HepG2 (cell line): ENCODE results near the gene MLLT1. TPM values are rescaled to one million over a fixed set of nuclear protein-coding genes. Genes with fewer than 3 reads are reported as not detected.
A peak's percentile ranks its signal among the peaks of the same experiment; 100 is the strongest.

ENCODE experiments used
- ATAC-seq: fragments of 200-7000 bp; cut with Tn5 transposase; 3 replicates; pipeline ENCODE4 v1.9.1; 2020; ENCODE audit warnings: mild to moderate bottlenecking, moderate library complexity
- BruUV-seq: library from RNA; stranded (reverse); fragments of 400-500 nt; replicated peaks from 2 replicates; lab custom pipeline; 2021; lab: Mats Ljungman, UMichigan
- CTCF ChIA-PET: fragments of 300-600 bp; formaldehyde crosslinking; extraction: SDS; loops from one replicate; lab custom pipeline; 2021; ENCODE audit warnings: low total read pairs, inconsistent platforms, low intra/inter-chr PET ratio; lab: Yijun Ruan, JAX
- POLR2A ChIA-PET: fragments of 350-600 bp; sonication (Branson Sonifier 250); formaldehyde crosslinking; loops from one replicate; lab custom pipeline; 2020; ENCODE audit warnings: antibody characterized with exemption, inconsistent platforms; lab: Yijun Ruan, JAX
- DNase-seq: peaks from one replicate; pipeline ENCODE4 v3.0.0-alpha.2; 2015; ENCODE audit warnings: low spot score
- FAIRE-seq: peaks from 3 replicates; lab custom pipeline; 2011; peaks lifted over from hg19 to GRCh38; lab: Jason Lieb, UNC
- H2AFZ ChIP-seq: one replicate; pipeline ENCODE4 v1.6.1; 2011; ENCODE audit warnings: low read length, inconsistent platforms
- H3K27ac ChIP-seq: fragments of 300-600 bp; 3 replicates; pipeline ENCODE4 v1.8.0; 2011; ENCODE audit warnings: mixed run types, mild to moderate bottlenecking, mixed read lengths, low read length, inconsistent platforms; ENCODE audit not compliant: insufficient read depth; ENCODE audit errors: extremely low read length
- H3K27me3 ChIP-seq, 2 experiments: fragments of 200-600 bp in 1 of 2; 2 replicates in 1 of 2; 3 replicates in 1 of 2; pipeline versions ENCODE4 v1.6.0 to v1.8.0; 2011; ENCODE audit warnings: low read length in 2 of 2, mild to moderate bottlenecking in 2 of 2, moderate library complexity in 2 of 2, inconsistent platforms in 1 of 2; ENCODE audit not compliant: insufficient read depth in 2 of 2, control insufficient read depth in 1 of 2
- H3K36me3 ChIP-seq, 2 experiments: fragments of 200-600 bp in 1 of 2; replicated peaks in 1 of 2; 2 replicates in 1 of 2; 3 replicates in 1 of 2; pipeline versions ENCODE4 v1.5.1 to v1.8.0; 2011; ENCODE audit warnings: low read length in 2 of 2, inconsistent platforms in 1 of 2; ENCODE audit not compliant: insufficient read depth in 2 of 2, control insufficient read depth in 1 of 2
- H3K4me1 ChIP-seq: 2 replicates; pipeline ENCODE4 v1.5.1; 2012; ENCODE audit warnings: low read length, inconsistent platforms; ENCODE audit not compliant: insufficient read depth
- H3K4me2 ChIP-seq: 2 replicates; pipeline ENCODE4 v1.6.0; 2011; ENCODE audit warnings: low read depth, low read length, inconsistent platforms
- H3K4me3 ChIP-seq, 3 experiments: fragments of 200-600 bp in 1 of 3; sonication (generic), shearing (Covaris generic) in 1 of 3; replicated peaks in 1 of 3; 2 replicates each; pipeline ENCODE4 v1.5.1; 2011 to 2016; ENCODE audit warnings: low read length in 3 of 3, inconsistent platforms in 2 of 3, low read depth in 2 of 3, mild to moderate bottlenecking in 2 of 3, control low read depth in 1 of 3, mixed read lengths in 1 of 3; ENCODE audit not compliant: insufficient read depth in 1 of 3
- H3K79me2 ChIP-seq: one replicate; pipeline ENCODE4 v1.6.1; 2011; ENCODE audit warnings: low read length, inconsistent platforms; ENCODE audit not compliant: insufficient read depth
- H3K9ac ChIP-seq: 2 replicates; pipeline ENCODE4 v1.6.0; 2011; ENCODE audit warnings: mild to moderate bottlenecking, low read depth, low read length, inconsistent platforms; ENCODE audit not compliant: insufficient read depth
- H3K9me3 ChIP-seq: 2 replicates; pipeline ENCODE4 v1.5.1; 2012; ENCODE audit warnings: mild to moderate bottlenecking, low read length
- H4K20me1 ChIP-seq: 2 replicates; pipeline ENCODE4 v1.6.0; 2011; ENCODE audit warnings: inconsistent platforms, mild to moderate bottlenecking, low read length, moderate library complexity; ENCODE audit not compliant: insufficient read depth
- EHMT2 ChIP-seq: fragments of 200-600 bp; sonication (generic); IDR thresholded peaks from 2 replicates; pipeline ENCODE4 v1.7.0; 2017; ENCODE audit warnings: antibody characterized with exemption, low read depth, low read length, borderline replicate concordance
- GABPA ChIP-seq, 2 experiments: IDR thresholded peaks; 2 replicates each; pipeline ENCODE4 v1.6.1; 2011 to 2016; ENCODE audit warnings: low read depth in 2 of 2, low read length in 1 of 2, missing biosample characterization in 1 of 2, missing genetic modification characterization in 1 of 2
- LBX2 ChIP-seq: sonication (generic); formaldehyde crosslinking; IDR thresholded peaks from 2 replicates; pipeline ENCODE4 v1.5.0; 2020; ENCODE audit warnings: missing genetic modification reagents, mild to moderate bottlenecking, borderline replicate concordance
- PCBP2 ChIP-seq: fragments of 200-400 bp; formaldehyde crosslinking; optimal IDR thresholded peaks from 2 replicates; pipeline ENCODE3; 2018; ENCODE audit warnings: low read length, low read depth; ENCODE audit not compliant: poor library complexity, severe bottlenecking
- SRF ChIP-seq: IDR thresholded peaks from 2 replicates; pipeline ENCODE4 v1.6.1; 2011; ENCODE audit warnings: mild to moderate bottlenecking, low read depth, low read length, moderate library complexity
- TFE3 ChIP-seq: IDR thresholded peaks from 2 replicates; pipeline ENCODE4 v1.6.1; 2016
- TP53 ChIP-seq: sonication (generic); formaldehyde crosslinking; conservative IDR thresholded peaks from 2 replicates; pipeline ENCODE4 v1.4.0; 2020; ENCODE audit warnings: missing genetic modification reagents
- ZBTB14 ChIP-seq: sonication (generic); formaldehyde crosslinking; IDR thresholded peaks from 2 replicates; pipeline ENCODE4 v1.4.0; 2020; ENCODE audit warnings: missing genetic modification reagents
- ZEB1 ChIP-seq: IDR thresholded peaks from 2 replicates; pipeline ENCODE4 v1.6.1; 2012; ENCODE audit warnings: mild to moderate bottlenecking, low read depth, inconsistent platforms; ENCODE audit not compliant: insufficient replicate concordance
- ZNF329 ChIP-seq: sonication (generic); formaldehyde crosslinking; IDR thresholded peaks from 2 replicates; pipeline ENCODE4 v1.9.0; 2021; ENCODE audit warnings: low read depth, mild to moderate bottlenecking, missing genetic modification reagents
- WGBS: methylation state at CpG from one replicate; pipeline ENCODE4 v1.1.6; 2017; ENCODE audit warnings: low lambda C conversion rate; 5-methylcytosine and 5-hydroxymethylcytosine counted together
- in situ Hi-C: cut with HindIII; loops from 2 replicates; pipeline ENCODE4 v1.10.0; 2017; ENCODE audit warnings: low pct_unique_long_range_greater_than_20kb; ENCODE audit not compliant: extremely low pct_ligation_motif_present
- intact Hi-C: fragments of 100-400 bp; cut with micrococcal nuclease; formaldehyde crosslinking; loops from one replicate; pipeline ENCODE4 v1.10.0; 2022; ENCODE audit not compliant: unreplicated experiment
- polyA plus RNA-seq, 8 experiments: library from polyadenylated mRNA; depleted of rRNA in 3 of 8; stranded (reverse) in 7 of 8; unstranded in 1 of 8; fragments of >200 nt; fragmentation: Illumina TruSeq in 4 of 8; extraction: Trizol in 4 of 8; gene quantifications; 2 replicates each; pipeline versions ENCODE4 v1.2.1 to v1.2.3, GENCODE V29; 2011 to 2016; ENCODE audit warnings: low read depth in 4 of 8, missing spikeins in 1 of 8, mixed read lengths in 1 of 8; ENCODE audit not compliant: insufficient read depth in 1 of 8
- total RNA-seq, 5 experiments: library from RNA; depleted of rRNA; stranded (reverse); fragments of >200 nt; fragmentation: Illumina TruSeq; extraction: Trizol; gene quantifications; 2 replicates each; pipeline ENCODE4 v1.2.3, GENCODE V29; 2016; ENCODE audit warnings: low read depth in 1 of 5

MLLT1 gene
- total and polyA plus RNA-seq, 2 of the 13 experiments (the other 11 are each of a cell fraction or from before 2014, with no cell fraction given): 11.7 to 12.2 TPM

- in situ Hi-C loops: loop anchor here (10.0 kb wide), 1 partner anchor 140 kb away; no protein-coding TSS in a partner anchor
- ChIA-PET POLR2A (no interaction called here), CTCF (interaction anchor here (1.0 kb wide), 1 partner anchor 248 kb away, joined by 3 read pairs; no protein-coding TSS in a partner anchor)
- TF ChIP-seq EHMT2 (no peak), ZNF329 (CRISPR knock-in tag) (peak; percentile 96), ZEB1 (no peak), TP53 (CRISPR knock-in tag) (no peak), SRF (no peak), LBX2 (CRISPR knock-in tag) (no peak)
- intact Hi-C loops: no loop called here
- Histone ChIP-seq H3K27ac (no peak overlapping the region), H3K4me2 (no peak overlapping the region), H3K4me1 (peaks cover 7% of the 10 kb centered on the region), H3K36me3 (no peaks in the 10 kb centered on the region), H3K27me3 (no peaks in the 10 kb centered on the region; a peak in 1 of 5 replicates), H2AFZ (no peak overlapping the region), H4K20me1 (no peaks in the 10 kb centered on the region), H3K79me2 (no peaks in the 10 kb centered on the region), H3K4me3 (no peak overlapping the region), H3K9me3 (no peaks in the 10 kb centered on the region), H3K9ac (no peak overlapping the region)
- FAIRE-seq (no peak), DNase-seq (no peak), ATAC-seq (no peak)
- no TSS peak for BruUV-seq
- 34% methylated on average over 5 of the region's 5 CpGs for WGBS
These were observed 114.8 kb downstream of the MLLT1 start for GRCh38 chr19:6164906-6165531.

- no peak for ATAC-seq
- DNase-seq: peak; percentile 13
- no peak overlapping the region for H3K9ac ChIP-seq
- H3K36me3 ChIP-seq: no peaks in the 10 kb centered on the region
- no peak overlapping the region for H3K4me3 ChIP-seq
- no peaks in the 10 kb centered on the region; a peak in 1 of 5 replicates for H3K27me3 ChIP-seq
- intact Hi-C loops: no loop called here
- no peak overlapping the region for H3K27ac ChIP-seq
- H4K20me1 ChIP-seq: no peaks in the 10 kb centered on the region
- no peaks in the 10 kb centered on the region for H3K79me2 ChIP-seq
- no peaks in the 10 kb centered on the region for H3K9me3 ChIP-seq
- TF ChIP-seq ZBTB14 (CRISPR knock-in tag) (no peak), TFE3 (no peak), PCBP2 (peak; percentile 24), GABPA (IDR thresholded peaks at IDR 0.05; ENCODE audit: low read depth, low read length) (no peak), GABPA (CRISPR knock-in tag; IDR thresholded peaks at IDR 0.05; ENCODE audit: low read depth) (peak; percentile 66)
- ChIA-PET POLR2A (interaction anchor here (0.6 kb wide), 1 partner anchor 9 kb away, joined by 3 read pairs; no protein-coding TSS in a partner anchor), CTCF (no interaction called here)
- H3K4me1 ChIP-seq: peaks cover 7% of the 10 kb centered on the region
- FAIRE-seq: no peak
- in situ Hi-C loops: loop anchor here (10.0 kb wide), 1 partner anchor 143 kb away; no protein-coding TSS in a partner anchor
- no peak overlapping the region for H2AFZ ChIP-seq
- WGBS: 42% methylated on average over 8 of the region's 8 CpGs
- no TSS peak for BruUV-seq
- no peak overlapping the region for H3K4me2 ChIP-seq
These were observed 118.4 kb downstream of the MLLT1 start for GRCh38 chr19:6161271-6161850.
